ENCODE measurements around the gene FUBP1. TPM values are rescaled to one million over a fixed set of nuclear protein-coding genes. Genes with fewer than 3 reads are reported as not detected.
A peak's percentile ranks its signal among the peaks of the same experiment; 100 is the strongest.
"Not testable (repeated sequence)": the region's sequence is repeated elsewhere in the genome, so short reads cannot be mapped to it uniquely, and the experiment has no call there.

Gene FUBP1
- 234 and 256 TPM in 2 replicates for total RNA-seq (2014; rRNA removed; shearing (Covaris generic))
- 301 and 325 TPM in 2 replicates for total RNA-seq (2022)
- Bru-seq, nascent RNA: percentile 99 among the genes with signal in this experiment
- BruChase-seq, experiment 1, labeled RNA remaining after a 6-hour chase: percentile 98 among the genes with signal in this experiment
- BruChase-seq, experiment 2, labeled RNA remaining after a 2-hour chase: percentile 98 among the genes with signal in this experiment
- long read RNA-seq, transcript FUBP1-203 (20 exons, 2,378 nt): major isoform, 8 of 73 reads
- long read RNA-seq, partial matches to known transcripts: 14 of 73 reads
- long read RNA-seq, other reads (novel, unspliced or antisense): 47 of 73 reads

GRCh38 chr1:77978969-77979876 lies at the start of gene FUBP1:
TSS of gene FUBP1 (minus strand) at chr1:77979072. CDS start at chr1:77979004, 68 bp downstream.
- TSS peak; percentile 87 for BruUV-seq (replicated peaks)
- Histone ChIP-seq H3K9me2 (ENCODE audit: insufficient read depth, low read length) (no peaks in the 10 kb centered on the region), H3K36me3 (ENCODE audit: insufficient read depth, low read length) (peaks cover 63% of the 10 kb centered on the region), H3K4me2 (ENCODE audit: low read length) (peak within 1 kb of the TSS; percentile 90), H3K9me3 (ENCODE audit: low read length) (no peaks in the 10 kb centered on the region), H2AFZ (ENCODE audit: low read length) (peak within 1 kb of the TSS; percentile 78), H3K27ac (ENCODE audit: low read depth, low read length, poor library complexity, severe bottlenecking) (peak within 1 kb of the TSS; percentile 90), H4K20me1 (ENCODE audit: insufficient read depth, low read length) (peaks cover 52% of the 10 kb centered on the region), H3K4me1 (ENCODE audit: insufficient read depth, low read length, poor library complexity, severe bottlenecking) (peaks cover 44% of the 10 kb centered on the region), H3K79me2 (ENCODE audit: insufficient read depth, low read depth, low read length) (peaks cover 86% of the 10 kb centered on the region), H3K4me3 (ENCODE audit: low read depth, low read length, poor library complexity, severe bottlenecking) (peak within 1 kb of the TSS; percentile 87)
- POLR2A ChIA-PET: interaction anchor here (0.7 to 5.6 kb wide), 15 partner anchors 9 to 298 kb away, joined by 3 to 193 read pairs (median 5); partner anchors contain the start of gene DNAJB4
- DNase-seq (ENCODE audit: low spot score): peak; percentile 99
- CTCF ChIA-PET (ENCODE audit: unreplicated experiment): interaction anchor here (1.2 kb wide), 2 partner anchors 15 to 26 kb away, joined by 4 to 5 read pairs; partner anchors contain the start of gene DNAJB4
- TF ChIP-seq EZH2phosphoT487 (IDR thresholded peaks at IDR 0.05; ENCODE audit: borderline replicate concordance, low read depth, low read length): no peak
- TF ChIP-seq, protein P1, sequence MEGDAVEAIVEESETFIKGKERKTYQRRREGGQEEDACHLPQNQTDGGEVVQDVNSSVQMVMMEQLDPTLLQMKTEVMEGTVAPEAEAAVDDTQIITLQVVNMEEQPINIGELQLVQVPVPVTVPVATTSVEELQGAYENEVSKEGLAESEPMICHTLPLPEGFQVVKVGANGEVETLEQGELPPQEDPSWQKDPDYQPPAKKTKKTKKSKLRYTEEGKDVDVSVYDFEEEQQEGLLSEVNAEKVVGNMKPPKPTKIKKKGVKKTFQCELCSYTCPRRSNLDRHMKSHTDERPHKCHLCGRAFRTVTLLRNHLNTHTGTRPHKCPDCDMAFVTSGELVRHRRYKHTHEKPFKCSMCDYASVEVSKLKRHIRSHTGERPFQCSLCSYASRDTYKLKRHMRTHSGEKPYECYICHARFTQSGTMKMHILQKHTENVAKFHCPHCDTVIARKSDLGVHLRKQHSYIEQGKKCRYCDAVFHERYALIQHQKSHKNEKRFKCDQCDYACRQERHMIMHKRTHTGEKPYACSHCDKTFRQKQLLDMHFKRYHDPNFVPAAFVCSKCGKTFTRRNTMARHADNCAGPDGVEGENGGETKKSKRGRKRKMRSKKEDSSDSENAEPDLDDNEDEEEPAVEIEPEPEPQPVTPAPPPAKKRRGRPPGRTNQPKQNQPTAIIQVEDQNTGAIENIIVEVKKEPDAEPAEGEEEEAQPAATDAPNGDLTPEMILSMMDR (conservative IDR thresholded peaks at IDR 0.05; ENCODE audit: low read length): peak; percentile 79
- intact Hi-C loops (cut with micrococcal nuclease; ENCODE audit: unreplicated experiment): loop anchor here (1.0 kb wide), 2 partner anchors 25 to 296 kb away; partner anchors contain the start of gene DNAJB4

DNA sequence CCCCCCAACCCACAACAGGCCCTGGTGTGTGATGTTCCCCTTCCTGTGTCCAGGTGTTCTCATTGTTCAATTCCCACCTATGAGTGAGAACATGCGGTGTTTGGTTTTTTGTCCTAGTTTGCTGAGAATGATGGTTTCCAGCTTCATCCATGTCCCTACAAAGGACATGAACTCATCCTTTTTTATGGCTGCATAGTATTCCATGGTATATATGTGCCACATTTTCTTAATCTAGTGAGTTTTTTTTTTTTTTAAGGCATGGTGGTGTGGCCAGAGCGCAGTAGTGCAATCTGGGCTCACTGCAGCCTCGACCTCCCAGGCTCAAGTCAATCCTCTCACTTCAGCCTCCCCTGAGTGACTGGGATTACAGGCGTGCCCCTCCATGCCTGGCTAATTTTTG lies 42.3 kb upstream of the FUBP1 start:
- POLR2A ChIA-PET; BruUV-seq (replicated peaks); H2AFZ ChIP-seq (ENCODE audit: low read length); CTCF ChIA-PET (ENCODE audit: unreplicated experiment); H3K79me2 ChIP-seq (ENCODE audit: insufficient read depth, low read depth, low read length); H3K4me2 ChIP-seq (ENCODE audit: low read length); H3K27ac ChIP-seq (ENCODE audit: low read depth, low read length, poor library complexity, severe bottlenecking); H3K9me2 ChIP-seq (ENCODE audit: insufficient read depth, low read length); DNase-seq (ENCODE audit: low spot score); H3K36me3 ChIP-seq (ENCODE audit: insufficient read depth, low read length); H4K20me1 ChIP-seq (ENCODE audit: insufficient read depth, low read length); H3K4me3 ChIP-seq (ENCODE audit: low read depth, low read length, poor library complexity, severe bottlenecking); H3K4me1 ChIP-seq (ENCODE audit: insufficient read depth, low read length, poor library complexity, severe bottlenecking); H3K9me3 ChIP-seq (ENCODE audit: low read length); intact Hi-C loops (cut with micrococcal nuclease; ENCODE audit: unreplicated experiment): not testable (repeated sequence)

GRCh38 chr1:78019024-78019423 lies 40.2 kb upstream of the FUBP1 start:
- Histone ChIP-seq H4K20me1 (ENCODE audit: insufficient read depth, low read length) (no peaks in the 10 kb centered on the region), H2AFZ (ENCODE audit: low read length) (no peak overlapping the region), H3K36me3 (ENCODE audit: insufficient read depth, low read length) (0 out of 2 replicates have a peak, but pooled peaks cover 4% of the 10 kb centered on the region), H3K27ac (ENCODE audit: low read depth, low read length, poor library complexity, severe bottlenecking) (no peak overlapping the region), H3K4me1 (ENCODE audit: insufficient read depth, low read length, poor library complexity, severe bottlenecking) (no peaks in the 10 kb centered on the region), H3K4me3 (ENCODE audit: low read depth, low read length, poor library complexity, severe bottlenecking) (no peak overlapping the region), H3K4me2 (ENCODE audit: low read length) (no peak overlapping the region), H3K9me2 (ENCODE audit: insufficient read depth, low read length) (no peaks in the 10 kb centered on the region), H3K79me2 (ENCODE audit: insufficient read depth, low read depth, low read length) (no peaks in the 10 kb centered on the region), H3K9me3 (ENCODE audit: low read length) (no peaks in the 10 kb centered on the region)
- ChIA-PET CTCF (ENCODE audit: unreplicated experiment) (no interaction called here), POLR2A (interaction anchor here (0.7 to 1.8 kb wide), 6 partner anchors 12 to 254 kb away, joined by 3 to 6 read pairs (median 4); partner anchors contain the start of gene DNAJB4)
- intact Hi-C loops (cut with micrococcal nuclease; ENCODE audit: unreplicated experiment): no loop called here
- no TSS peak for BruUV-seq (replicated peaks)
- no peak for TF ChIP-seq EZH2phosphoT487 (IDR thresholded peaks at IDR 0.05; ENCODE audit: borderline replicate concordance, low read depth, low read length)
- TF ChIP-seq, protein P1 (conservative IDR thresholded peaks at IDR 0.05; ENCODE audit: low read length): no peak
- DNase-seq (ENCODE audit: low spot score): no peak

Measured in OCI-LY7 (cell line).